Ovary (tissue), 3 donors: Measurements from ENCODE around the gene KRT15.

Experiments used
- CTCF ChIP-seq, 3 donors: fragments of 450-650 bp in 2 of 3; fragments of 200-600 bp in 1 of 3; IDR thresholded peaks; one replicate each; pipeline versions ENCODE4 v1.5.1 to v1.8.0; 2016 to 2022; ENCODE audit warnings: antibody characterized with exemption in 3 of 3, mild to moderate bottlenecking in 1 of 3
- EP300 ChIP-seq: sonication (generic); formaldehyde crosslinking; IDR thresholded peaks from one replicate; pipeline ENCODE4 v1.6.1; 2017; ENCODE audit warnings: antibody characterized with exemption
- POLR2A ChIP-seq: fragments of 450-650 bp; IDR thresholded peaks from one replicate; pipeline ENCODE4 v1.6.1; 2017; ENCODE audit warnings: antibody characterized with exemption, mild to moderate bottlenecking, moderate library complexity
- donor health status: DM: no; HTN: no; CAD: no.

- no peak for TF ChIP-seq CTCF (IDR thresholded peaks at IDR 0.05)
- TF ChIP-seq POLR2A, result no peak
- no peak for TF ChIP-seq EP300
These were observed 31.7 kb downstream of the KRT15 start for GRCh38 chr17:41486809-41487530.
